Measurements from ENCODE around the gene TFB2M. TPM values are rescaled to one million over a fixed set of nuclear protein-coding genes. Genes with fewer than 3 reads are reported as not detected.

The TFB2M gene
- total RNA-seq, 4 donors from 2014 or later = 6.2 to 17.7 (median 12.4) TPM

DNA sequence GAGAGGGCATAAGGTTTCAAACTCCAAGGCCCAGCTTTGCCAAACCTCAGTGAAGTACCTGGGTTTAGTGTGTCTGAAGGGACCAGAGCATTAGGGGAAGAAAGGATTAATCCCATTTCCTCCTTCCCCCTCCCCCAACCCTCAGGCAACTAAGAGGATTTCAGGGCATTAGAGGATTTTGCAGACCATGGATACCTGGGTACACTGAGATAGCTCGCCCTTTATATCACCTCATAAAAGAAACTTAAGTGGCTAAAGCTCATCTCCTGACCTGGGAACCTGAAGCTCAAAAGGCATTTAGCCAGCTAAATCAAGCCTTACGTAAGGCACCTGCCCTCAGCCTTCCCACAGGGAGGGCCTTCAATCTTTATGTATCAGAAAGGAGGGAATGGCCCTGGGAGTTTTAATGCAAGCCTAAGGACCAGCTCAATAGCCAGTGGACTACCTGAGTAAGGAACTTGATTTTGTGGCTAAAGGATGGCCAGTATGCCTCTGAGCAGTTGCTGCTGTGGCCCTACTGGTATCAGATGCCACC is 32.6 kb downstream of the TFB2M start:
- Histone ChIP-seq H3K4me3 (no peak overlapping the region), H3K4me1 (peaks cover 0 to 10% (median 0%) of the 10 kb centered on the region in 3 donors), H3K27ac (no peak overlapping the region), H3K27me3 (no peaks in the 10 kb centered on the region), H3K36me3 (peaks cover 0 to under 1% (median 0%) of the 10 kb centered on the region in 3 donors), H3K9me3 (peaks cover 0 to 11% (median 6%) of the 10 kb centered on the region in 3 donors)
- intact Hi-C loops (cut with DNase I) = no loop called here
- no peak for TF ChIP-seq POLR2A (IDR thresholded peaks at IDR 0.05)
- no peak for TF ChIP-seq CTCF (IDR thresholded peaks at IDR 0.05)
- 94 to 100% methylated on average over 1 to 2 of the region's 2 CpGs for WGBS, 2 donors
- no peak for DNase-seq

DNA sequence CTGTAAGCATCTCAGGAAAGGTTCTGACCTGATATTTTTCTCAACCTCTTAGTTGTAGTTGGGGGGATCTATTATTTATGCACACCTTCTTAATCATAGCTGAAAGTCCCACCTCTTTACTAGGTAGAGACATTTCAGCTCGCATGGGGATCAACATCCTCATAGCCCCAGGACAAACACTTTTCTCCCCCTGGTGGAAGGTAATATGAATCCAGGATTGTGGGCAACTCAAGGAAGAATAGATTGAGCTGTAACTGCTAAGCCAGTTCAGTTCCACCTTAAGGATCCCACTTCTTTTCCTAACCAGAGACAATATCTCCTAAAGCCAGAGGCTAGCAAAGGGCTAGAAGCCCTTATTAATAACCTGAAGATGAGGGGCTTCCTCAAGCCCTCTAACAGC is 33.5 kb downstream of the TFB2M start:
- TF ChIP-seq CTCF (IDR thresholded peaks at IDR 0.05) (no peak), POLR2A (IDR thresholded peaks at IDR 0.05) (no peak)
- peaks cover 0 to 2% (median 0%) of the 10 kb centered on the region in 3 donors for H3K4me1 ChIP-seq
- intact Hi-C loops (cut with DNase I) = no loop called here
- no peaks in the 10 kb centered on the region for H3K36me3 ChIP-seq
- H3K9me3 ChIP-seq = peaks cover 0 to 11% (median 6%) of the 10 kb centered on the region in 3 donors
- H3K4me3 ChIP-seq = no peak overlapping the region
- WGBS, 2 donors = 30 to 75% methylated on average over 1 of the region's 1 CpG
- no peak overlapping the region for H3K27ac ChIP-seq
- no peaks in the 10 kb centered on the region for H3K27me3 ChIP-seq
- no peak for DNase-seq

- Histone ChIP-seq H3K36me3 (no peaks in the 10 kb centered on the region), H3K9me3 (peaks cover 0 to 11% (median 6%) of the 10 kb centered on the region in 3 donors), H3K27ac (no peak overlapping the region), H3K4me3 (no peak overlapping the region), H3K4me1 (no peaks in the 10 kb centered on the region), H3K27me3 (no peaks in the 10 kb centered on the region)
- DNase-seq = no peak
- TF ChIP-seq CTCF (IDR thresholded peaks at IDR 0.05) (no peak), POLR2A (IDR thresholded peaks at IDR 0.05) (no peak)
- WGBS, 2 donors = 46 to 68% methylated on average over 2 of the region's 2 CpGs
- intact Hi-C loops (cut with DNase I) = no loop called here
These were observed 35.6 kb downstream of the TFB2M start for GRCh38 chr1:246530482-246530881.

DNA sequence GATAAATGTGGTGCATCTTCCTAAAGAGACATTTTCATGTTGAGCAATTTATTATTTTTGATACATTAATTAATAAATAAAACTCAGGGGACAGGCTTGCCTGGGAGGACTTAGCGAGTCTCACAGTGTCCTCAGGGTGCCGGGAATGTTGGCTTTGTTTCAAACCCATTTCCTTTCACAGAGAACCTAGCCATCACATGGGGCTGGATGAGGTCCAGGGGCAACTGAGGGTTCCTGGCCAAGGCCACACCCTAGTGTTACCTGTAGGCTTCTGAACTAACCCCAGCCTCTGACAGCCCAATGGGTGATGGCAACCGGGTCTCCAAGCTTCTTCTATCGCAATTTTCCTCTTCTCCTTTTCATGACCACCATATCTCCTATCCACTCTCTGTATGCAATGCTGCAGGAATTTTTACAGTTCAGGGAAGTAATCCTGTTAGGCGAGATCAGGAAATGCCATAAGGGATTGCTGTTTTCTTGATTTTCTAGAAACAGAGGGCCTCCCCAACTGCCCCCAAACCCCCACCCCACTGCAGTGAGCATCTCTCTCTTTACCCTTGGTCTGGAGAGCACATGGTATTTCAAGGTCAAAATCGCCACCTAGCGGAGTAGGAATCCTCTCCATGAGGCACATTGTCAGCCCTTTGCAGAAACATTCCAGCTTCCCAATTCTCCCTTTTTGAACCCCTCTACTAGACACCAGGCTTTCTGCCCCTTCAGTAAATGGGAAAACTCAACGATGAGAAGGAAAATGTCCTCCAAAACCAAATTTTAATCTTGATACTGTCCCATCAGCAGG is 36.9 kb downstream of the TFB2M start:
- intact Hi-C loops (cut with DNase I) = no loop called here
- Histone ChIP-seq H3K9me3 (peaks cover 0 to 11% (median 6%) of the 10 kb centered on the region in 3 donors), H3K36me3 (no peaks in the 10 kb centered on the region), H3K27me3 (no peaks in the 10 kb centered on the region), H3K27ac (no peak overlapping the region), H3K4me3 (no peak overlapping the region), H3K4me1 (no peaks in the 10 kb centered on the region)
- TF ChIP-seq CTCF (IDR thresholded peaks at IDR 0.05) (no peak), POLR2A (IDR thresholded peaks at IDR 0.05) (no peak)
- 59% methylated on average over 6 to 8 of the region's 8 CpGs for WGBS, 2 donors
- DNase-seq = no peak

- H3K27me3 ChIP-seq = no peaks in the 10 kb centered on the region
- no peak overlapping the region for H3K4me3 ChIP-seq
- 25 to 42% methylated on average over 2 of the region's 5 CpGs for WGBS, 2 donors
- H3K36me3 ChIP-seq = no peaks in the 10 kb centered on the region
- TF ChIP-seq CTCF (IDR thresholded peaks at IDR 0.05) = no peak
- no peak for TF ChIP-seq POLR2A (IDR thresholded peaks at IDR 0.05)
- intact Hi-C loops (cut with DNase I) = no loop called here
- no peak overlapping the region for H3K27ac ChIP-seq
- peaks cover 0 to 11% (median 6%) of the 10 kb centered on the region in 3 donors for H3K9me3 ChIP-seq
- no peak for DNase-seq
- no peaks in the 10 kb centered on the region for H3K4me1 ChIP-seq
These were observed 38.5 kb downstream of the TFB2M start for GRCh38 chr1:246527402-246528088.
